ENCODE measurements around the gene LCN2. TPM values are rescaled to one million over a fixed set of nuclear protein-coding genes. Genes with fewer than 3 reads are reported as not detected.

The LCN2 gene
- total RNA-seq, 1 donor from 2014 or later: not detected

- H3K4me3 Mint-ChIP-seq: no peak overlapping the region
- no peaks in the 10 kb centered on the region for H3K36me3 ChIP-seq
Measured at GRCh38 chr9:128105538-128106175, 43.6 kb upstream of the LCN2 start.

DNA sequence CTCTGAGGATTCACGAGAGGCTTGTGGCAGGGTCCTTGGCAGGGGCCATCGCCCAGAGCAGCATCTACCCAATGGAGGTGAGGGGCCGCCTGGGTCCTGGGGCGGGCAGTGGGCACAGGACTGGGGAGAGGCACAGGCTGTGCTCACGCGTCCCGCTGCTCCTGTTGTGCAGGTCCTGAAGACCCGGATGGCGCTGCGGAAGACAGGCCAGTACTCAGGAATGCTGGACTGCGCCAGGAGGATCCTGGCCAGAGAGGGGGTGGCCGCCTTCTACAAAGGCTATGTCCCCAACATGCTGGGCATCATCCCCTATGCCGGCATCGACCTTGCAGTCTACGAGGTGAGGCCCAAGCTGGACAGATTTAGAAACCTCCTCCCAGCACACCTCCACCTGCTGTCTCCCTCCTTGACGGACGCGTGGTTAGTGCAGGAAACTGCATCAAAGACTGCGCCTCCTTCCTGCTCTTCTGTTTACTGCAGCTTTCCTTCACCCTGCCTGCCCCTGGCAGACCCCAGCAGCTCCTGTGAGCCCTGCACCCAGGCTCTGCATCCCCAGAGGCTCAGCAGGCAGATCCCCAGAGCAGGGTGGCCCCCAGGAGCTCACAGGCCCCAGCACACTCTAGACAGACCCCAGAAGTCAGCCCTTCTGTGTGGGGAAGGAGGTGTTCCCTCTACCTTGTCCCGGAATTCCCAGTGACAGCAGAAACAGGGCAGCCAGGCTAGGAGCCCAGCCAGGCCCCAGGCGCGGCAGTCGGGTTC is 42.9 kb upstream of the LCN2 start:
- Mint-ChIP-seq H3K27ac (no peak overlapping the region), H3K9me3 (no peaks in the 10 kb centered on the region), H3K4me3 (no peak overlapping the region), H3K36me3 (peaks cover 17% of the 10 kb centered on the region), H3K4me1 (peaks cover 6% of the 10 kb centered on the region), H3K27me3 (ENCODE audit: insufficient read depth, low read depth) (peaks cover 4% of the 10 kb centered on the region)
- Histone ChIP-seq H3K4me1 (no peaks in the 10 kb centered on the region), H3K9me3 (ENCODE audit: low read depth) (no peaks in the 10 kb centered on the region), H3K27ac (no peak overlapping the region), H2AFZ (replicated peaks) (no peak overlapping the region), H3K36me3 (no peaks in the 10 kb centered on the region), H3K4me3 (no peak overlapping the region), H3K9ac (no peak overlapping the region), H4K20me1 (ENCODE audit: low read depth) (no peaks in the 10 kb centered on the region), H3K27me3 (no peaks in the 10 kb centered on the region), H3K4me2 (no peak overlapping the region), H3K79me2 (ENCODE audit: low read depth) (no peaks in the 10 kb centered on the region), H3F3A (ENCODE audit: low read depth) (no peaks in the 10 kb centered on the region)
- TF ChIP-seq EZH2 (IDR thresholded peaks at IDR 0.05): no peak
- no peak for TF ChIP-seq CTCF (IDR thresholded peaks at IDR 0.05)
- TF ChIP-seq EZH2phosphoT487 (IDR thresholded peaks at IDR 0.05): no peak
- DNase-seq (ENCODE audit: low spot score): no peak

More at GRCh38 chr9:128105538-128106175, 43.6 kb upstream of the LCN2 start:
- no peaks in the 10 kb centered on the region for H3K9me3 ChIP-seq (ENCODE audit: low read depth)
- H3K4me2 ChIP-seq: no peak overlapping the region
- H2AFZ ChIP-seq (replicated peaks): no peak overlapping the region
- H3K36me3 Mint-ChIP-seq: peaks cover 21% of the 10 kb centered on the region
- no peak overlapping the region for H3K27ac ChIP-seq
- peaks cover 10% of the 10 kb centered on the region for H3K4me1 Mint-ChIP-seq
- H3K4me3 ChIP-seq: no peak overlapping the region
- TF ChIP-seq EZH2phosphoT487 (IDR thresholded peaks at IDR 0.05) (no peak), EZH2 (IDR thresholded peaks at IDR 0.05) (no peak), CTCF (IDR thresholded peaks at IDR 0.05) (no peak)
- H3K27ac Mint-ChIP-seq: no peak overlapping the region
- no peak for DNase-seq (ENCODE audit: low spot score)
- H3K9ac ChIP-seq: no peak overlapping the region
- no peaks in the 10 kb centered on the region for H3K4me1 ChIP-seq
- H3K9me3 Mint-ChIP-seq: no peaks in the 10 kb centered on the region
- peaks cover 5% of the 10 kb centered on the region for H4K20me1 ChIP-seq (ENCODE audit: low read depth)
- peaks cover 4% of the 10 kb centered on the region for H3K27me3 Mint-ChIP-seq (ENCODE audit: insufficient read depth, low read depth)
- no peaks in the 10 kb centered on the region for H3F3A ChIP-seq (ENCODE audit: low read depth)
- H3K79me2 ChIP-seq (ENCODE audit: low read depth): no peaks in the 10 kb centered on the region
- H3K27me3 ChIP-seq: no peaks in the 10 kb centered on the region

GRCh38 chr9:128106940-128107467 is 42.2 kb upstream of the LCN2 start:
- Histone ChIP-seq H3K9ac (no peak overlapping the region), H3K4me3 (no peak overlapping the region), H3K4me1 (no peaks in the 10 kb centered on the region), H3K27me3 (no peaks in the 10 kb centered on the region), H4K20me1 (ENCODE audit: low read depth) (no peaks in the 10 kb centered on the region), H3K9me3 (ENCODE audit: low read depth) (no peaks in the 10 kb centered on the region), H3K4me2 (no peak overlapping the region), H3K27ac (no peak overlapping the region), H3K79me2 (ENCODE audit: low read depth) (no peaks in the 10 kb centered on the region), H3K36me3 (no peaks in the 10 kb centered on the region), H3F3A (ENCODE audit: low read depth) (no peaks in the 10 kb centered on the region), H2AFZ (replicated peaks) (no peak overlapping the region)
- no peak for TF ChIP-seq EZH2 (IDR thresholded peaks at IDR 0.05)
- TF ChIP-seq EZH2phosphoT487 (IDR thresholded peaks at IDR 0.05): no peak
- TF ChIP-seq CTCF (IDR thresholded peaks at IDR 0.05): no peak
- no peak overlapping the region for H3K27ac Mint-ChIP-seq
- H3K4me3 Mint-ChIP-seq: no peak overlapping the region
- DNase-seq (ENCODE audit: low spot score): no peak
- H3K27me3 Mint-ChIP-seq (ENCODE audit: insufficient read depth, low read depth): peaks cover 3% of the 10 kb centered on the region
- no peaks in the 10 kb centered on the region for H3K9me3 Mint-ChIP-seq
- peaks cover 15% of the 10 kb centered on the region for H3K36me3 Mint-ChIP-seq
- peaks cover 6% of the 10 kb centered on the region for H3K4me1 Mint-ChIP-seq

Measured in neural progenitor cell (in vitro differentiated cells).